ENCODE results near the gene OTUB2.

OTUB2 gene

DNA sequence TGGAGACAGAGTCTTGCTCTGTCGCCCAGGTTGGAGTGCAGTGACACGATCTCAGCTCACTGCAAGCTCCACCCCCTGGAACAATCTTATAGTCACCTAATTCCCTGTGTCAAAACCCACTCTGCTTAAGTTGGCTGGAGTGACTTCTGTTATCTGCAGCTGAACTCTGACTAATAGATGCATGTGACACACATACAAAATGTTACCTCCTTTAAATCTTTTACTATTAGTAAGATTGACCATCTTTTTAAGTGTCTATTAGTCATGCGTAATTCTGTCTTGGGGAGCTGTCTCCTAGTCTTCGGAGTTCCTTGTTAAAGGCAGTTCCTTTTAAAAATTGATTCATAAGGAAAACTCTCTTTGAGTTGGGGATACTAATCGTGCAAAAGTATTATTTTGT, 62.4 kb downstream of the OTUB2 start:
- FAIRE-seq, result no peak
- DNase-seq (ENCODE audit: insufficient read length, low spot score), result no peak

GRCh38 chr14:94089479-94089878, 63.3 kb downstream of the OTUB2 start:
- DNase-seq (ENCODE audit: insufficient read length, low spot score), result no peak
- FAIRE-seq, result no peak

DNA sequence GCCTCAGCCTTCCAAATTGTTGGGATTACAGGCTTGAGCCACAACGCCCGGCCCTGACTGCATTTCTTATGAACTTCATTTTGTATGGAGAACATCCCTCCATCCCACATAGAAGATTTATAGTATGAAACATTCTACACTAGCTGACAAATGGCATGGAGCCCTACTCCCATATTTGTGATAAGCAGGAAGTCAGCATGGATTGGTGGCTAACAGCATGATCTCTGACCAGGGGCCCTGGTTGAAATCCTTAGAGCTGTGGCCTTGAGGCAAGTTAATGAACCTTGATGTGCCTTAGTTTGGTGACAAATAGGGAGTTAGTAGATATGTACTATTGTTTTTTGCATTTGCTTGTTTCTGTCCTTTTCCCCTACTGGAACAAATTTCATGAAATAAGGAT, 67.3 kb downstream of the OTUB2 start:
- DNase-seq (ENCODE audit: insufficient read length, low spot score) (no peak), FAIRE-seq (no peak)

GRCh38 chr14:94097091-94097490, 71.0 kb downstream of the OTUB2 start:
- DNase-seq (ENCODE audit: insufficient read length, low spot score), result no peak
- no peak for FAIRE-seq
